Measurements from ENCODE around the gene TAS2R60.
"Not testable (repeated sequence)": the region's sequence is repeated elsewhere in the genome, so short reads cannot be mapped to it uniquely, and the experiment has no call there.

The TAS2R60 gene

GRCh38 chr7:143479055-143479766 lies 36.0 kb downstream of the TAS2R60 start:
- DNase-seq: no peak

- DNase-seq: no peak
These were observed 37.2 kb downstream of the TAS2R60 start for GRCh38 chr7:143480501-143480900.

GRCh38 chr7:143484119-143484518 lies 40.9 kb downstream of the TAS2R60 start:
- DNase-seq: no peak

GRCh38 chr7:143485094-143485493 lies 41.8 kb downstream of the TAS2R60 start:
- DNase-seq: no peak

- no peak for DNase-seq
These were observed 42.2 kb downstream of the TAS2R60 start for GRCh38 chr7:143485500-143485899.

- DNase-seq: not testable (repeated sequence)
These were observed 43.0 kb downstream of the TAS2R60 start for GRCh38 chr7:143486266-143486665.

- no peak for DNase-seq
These were observed 43.8 kb downstream of the TAS2R60 start for GRCh38 chr7:143487061-143487460.

- DNase-seq: peak; percentile 49
These were observed 44.3 kb downstream of the TAS2R60 start for GRCh38 chr7:143487566-143487965.

- no peak for DNase-seq
These were observed 47.6 kb downstream of the TAS2R60 start for GRCh38 chr7:143490717-143491306.

- no peak for DNase-seq
These were observed 48.8 kb downstream of the TAS2R60 start for GRCh38 chr7:143492043-143492471.

- no peak for DNase-seq
These were observed 49.8 kb downstream of the TAS2R60 start for GRCh38 chr7:143492799-143493739.

- no peak for DNase-seq
These were observed 50.5 kb downstream of the TAS2R60 start for GRCh38 chr7:143493751-143494150.

All from left hindlimb (tissue), 1 donor.